ENCODE results near the gene WNT9B.
"Not testable (repeated sequence)": the region's sequence is repeated elsewhere in the genome, so short reads cannot be mapped to it uniquely, and the experiment has no call there.

WNT9B gene

DNA sequence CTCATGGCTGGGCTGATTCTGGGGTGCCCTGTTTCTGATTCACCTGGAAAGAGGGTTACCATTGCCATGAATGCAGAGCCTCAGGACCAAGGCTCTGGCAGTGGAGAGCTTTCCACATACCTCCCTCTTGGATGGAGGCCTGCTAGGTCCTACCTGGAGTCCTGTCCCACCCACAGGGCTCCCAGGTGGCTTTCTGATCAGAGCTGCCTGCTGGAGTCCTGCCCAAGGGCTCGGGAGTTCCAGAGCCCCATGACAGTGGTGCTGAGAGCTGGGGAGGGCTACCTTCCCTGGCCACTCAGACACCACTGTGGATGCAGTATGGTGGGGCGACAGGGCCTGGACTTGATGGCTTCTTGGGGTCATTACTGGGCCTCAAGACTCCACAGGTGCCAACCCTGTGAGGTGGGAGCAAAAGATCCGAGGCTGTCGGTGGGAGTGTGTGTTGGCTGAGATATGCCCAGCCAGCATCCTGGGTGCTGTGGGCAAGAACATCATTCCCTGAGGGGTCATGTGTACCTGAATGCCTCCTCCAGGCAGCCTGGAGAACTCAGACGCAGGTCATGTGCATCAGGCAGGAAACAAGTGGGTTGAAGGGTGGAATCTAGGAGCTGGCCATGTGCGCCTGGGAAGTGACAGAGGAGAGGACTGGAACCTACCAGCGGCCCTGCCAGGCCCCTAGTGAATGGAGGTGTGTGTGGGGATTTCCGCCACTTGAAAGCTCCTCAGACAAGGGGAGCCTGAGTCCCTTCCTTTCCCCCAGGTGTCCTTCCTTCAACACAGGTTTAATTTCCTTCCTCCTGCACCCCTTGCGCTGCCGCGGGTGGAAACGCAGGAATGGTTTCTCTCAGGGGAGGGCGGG lies 30.6 kb upstream of the WNT9B start:
- no peak overlapping the region for H3K4me3 ChIP-seq
- no peak overlapping the region for H3K27ac ChIP-seq

DNA sequence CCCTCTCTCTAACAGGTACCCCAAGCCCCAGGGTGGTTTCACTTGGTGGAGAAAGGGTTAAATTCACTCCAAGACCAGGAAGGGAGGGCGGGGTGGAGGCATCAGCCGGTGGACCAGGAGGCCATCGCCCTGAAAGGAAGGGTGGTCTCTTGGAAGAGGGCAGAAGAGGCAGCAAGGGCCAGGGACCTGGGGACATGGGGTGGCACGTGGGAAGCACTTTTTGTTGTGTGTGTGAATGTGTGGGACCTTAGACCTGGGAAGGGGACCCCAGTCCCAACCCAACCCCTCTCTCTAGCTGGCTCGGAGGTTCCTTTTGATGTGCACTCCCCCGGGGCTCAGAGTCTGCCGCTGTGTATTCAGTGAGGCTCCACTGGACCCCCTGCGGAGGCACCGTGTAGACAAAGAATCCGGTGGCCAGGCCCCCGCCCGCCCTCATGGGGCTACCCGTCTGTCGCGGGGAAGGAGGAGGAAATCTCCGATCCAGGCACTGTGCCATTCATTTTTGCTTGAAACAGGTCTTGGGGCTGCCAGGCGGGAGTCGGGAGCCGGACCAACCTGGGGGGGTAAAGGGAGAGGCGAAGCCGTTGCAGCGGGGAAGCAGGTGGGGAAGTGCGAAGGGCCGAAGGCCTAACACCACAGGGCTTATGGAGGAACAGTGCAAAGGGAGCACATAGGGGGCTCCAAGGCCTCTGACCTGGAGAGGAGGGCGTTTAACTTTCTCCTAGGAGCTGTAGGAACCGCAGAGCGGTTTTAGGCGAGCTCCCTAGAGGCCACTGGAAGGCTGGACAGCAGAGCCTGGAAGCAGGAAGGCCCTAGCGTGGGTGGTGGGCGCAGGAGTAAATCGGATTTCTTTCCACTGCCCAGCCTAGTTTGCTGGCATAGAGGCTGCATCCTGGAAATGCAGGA lies 29.6 kb upstream of the WNT9B start:
- no peak overlapping the region for H3K27ac ChIP-seq
- no peak overlapping the region for H3K4me3 ChIP-seq

DNA sequence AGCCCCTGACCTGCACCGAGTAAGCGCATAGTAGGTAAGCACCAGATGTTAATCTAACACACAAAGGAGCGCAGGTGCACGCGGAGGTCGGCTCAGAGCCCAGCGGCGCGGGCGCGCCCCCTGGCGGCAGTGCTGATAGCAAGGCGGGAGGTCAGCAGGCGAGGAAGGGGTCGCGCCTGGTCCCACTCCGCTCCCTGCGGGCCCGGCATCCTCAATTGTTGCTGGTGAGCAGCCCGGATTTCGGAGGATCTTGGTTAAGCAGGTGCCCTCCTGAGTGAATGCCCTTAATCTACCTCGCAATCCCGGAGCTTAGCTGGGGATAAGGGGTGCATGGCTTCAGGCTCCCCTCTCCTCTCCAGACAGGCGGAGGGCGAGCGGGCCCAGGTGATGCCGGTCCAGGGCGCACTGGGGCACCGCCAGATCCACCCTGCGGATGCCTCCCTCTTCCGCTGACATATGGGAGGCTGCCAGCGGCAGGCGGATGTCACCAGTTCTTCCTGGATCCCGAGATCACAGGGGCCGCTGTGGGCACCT lies 28.9 kb upstream of the WNT9B start:
- Histone ChIP-seq H3K4me3 (no peak overlapping the region), H3K27ac (no peak overlapping the region)

DNA sequence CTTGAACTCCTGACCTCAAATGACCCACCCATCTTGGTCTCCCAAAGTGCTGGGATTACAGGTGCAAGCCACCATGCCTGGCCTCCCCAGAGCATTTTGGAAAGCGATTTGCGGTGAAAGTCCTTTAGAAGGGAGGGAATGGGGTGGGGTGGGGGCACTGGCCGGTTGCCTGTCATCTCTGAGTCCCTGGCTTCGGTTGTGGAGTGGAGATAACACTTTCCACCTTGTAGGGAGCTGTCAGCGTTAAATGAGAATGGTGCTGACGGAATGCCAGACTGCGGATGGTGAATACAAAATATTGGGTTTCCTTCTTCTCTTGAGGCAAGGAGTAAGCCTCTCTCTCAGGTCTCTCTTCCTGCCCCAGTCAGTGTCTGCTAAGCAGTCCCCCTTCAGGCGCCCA lies 27.7 kb upstream of the WNT9B start:
- H3K4me3 ChIP-seq, result no peak overlapping the region
- H3K27ac ChIP-seq, result no peak overlapping the region

DNA sequence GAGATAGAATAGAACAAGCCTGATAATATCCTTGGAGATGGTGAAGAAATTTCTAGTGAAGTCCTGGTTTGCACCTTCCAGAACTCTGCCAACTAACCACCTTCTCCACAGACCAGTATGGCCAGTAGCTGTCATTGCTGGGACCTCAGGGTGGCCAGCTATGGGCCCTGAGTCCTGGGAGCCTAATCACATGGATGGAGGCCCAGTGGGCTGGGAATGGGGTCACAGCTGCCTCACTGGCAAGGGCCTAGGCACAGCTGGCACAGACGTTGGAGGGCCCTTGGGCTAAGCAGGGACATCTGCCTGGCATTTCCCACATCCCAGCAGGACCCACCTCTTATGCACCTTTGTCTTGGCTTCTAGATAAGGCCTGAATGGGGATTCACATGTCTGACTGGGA lies 25.3 kb upstream of the WNT9B start:
- no peak overlapping the region for H3K4me3 ChIP-seq
- H3K27ac ChIP-seq, result no peak overlapping the region

DNA sequence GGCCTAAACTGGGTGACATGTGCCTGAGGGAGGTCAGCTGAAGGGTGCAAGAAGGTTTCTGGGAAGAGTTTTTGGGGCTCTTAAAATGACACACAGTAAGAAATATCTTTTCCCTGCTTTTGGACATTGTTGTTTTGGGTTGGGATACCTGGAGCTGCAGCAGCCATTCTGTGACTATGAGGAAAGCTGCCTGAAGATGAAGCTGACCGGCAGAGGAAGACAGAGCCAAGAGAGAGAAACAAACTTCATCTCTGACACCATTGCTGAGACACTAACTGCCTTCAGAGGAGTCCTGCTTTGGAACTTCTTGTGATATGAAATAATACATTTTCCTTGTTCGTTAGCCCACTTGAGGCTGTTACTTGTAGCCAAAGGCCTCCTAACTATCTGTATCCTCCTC lies 24.1 kb upstream of the WNT9B start:
- Histone ChIP-seq H3K27ac (no peak overlapping the region), H3K4me3 (no peak overlapping the region)

DNA sequence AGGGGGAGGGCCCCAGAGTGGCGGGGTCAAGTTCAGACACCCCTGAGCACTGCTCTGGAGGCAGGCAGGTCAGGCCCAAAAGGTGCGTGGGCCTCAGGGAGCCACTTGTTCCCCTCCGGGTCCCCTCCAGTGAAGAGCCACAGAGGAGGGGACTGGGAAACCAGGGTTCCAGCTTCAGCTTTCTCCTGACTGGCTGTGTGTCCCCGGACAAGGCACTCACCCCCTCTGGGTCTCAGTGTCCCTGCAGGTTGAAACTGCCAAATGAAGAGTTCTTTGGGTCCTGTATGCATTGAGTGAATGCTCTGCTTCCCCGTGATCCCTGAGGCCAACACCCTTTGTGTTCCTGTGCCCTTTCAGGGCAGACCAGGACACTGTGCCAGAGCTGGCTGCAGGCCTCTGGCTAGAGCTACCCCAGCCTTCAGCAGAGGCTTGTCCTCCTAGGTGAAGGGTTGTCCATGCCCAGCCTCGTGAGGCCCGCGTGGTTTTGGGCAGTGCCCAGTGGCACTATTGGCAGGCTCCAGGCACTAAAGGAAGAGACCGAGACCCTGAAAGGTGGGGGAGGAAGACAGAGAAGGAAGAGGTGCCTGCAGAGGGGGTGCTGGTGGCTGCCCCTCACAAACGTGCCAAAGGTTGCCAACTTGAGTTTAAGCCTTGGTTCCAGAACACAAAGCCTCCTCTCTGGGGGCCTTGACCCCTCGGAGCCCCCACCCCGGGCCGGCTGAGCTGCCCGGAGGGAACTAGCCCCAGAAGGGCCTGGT lies 19.6 kb upstream of the WNT9B start:
- peak overlapping the region in 1 of 21 experiments; percentile 41 for H3K27ac ChIP-seq
- peak overlapping the region in 1 of 7 experiments; percentile 19 for H3K4me3 ChIP-seq

DNA sequence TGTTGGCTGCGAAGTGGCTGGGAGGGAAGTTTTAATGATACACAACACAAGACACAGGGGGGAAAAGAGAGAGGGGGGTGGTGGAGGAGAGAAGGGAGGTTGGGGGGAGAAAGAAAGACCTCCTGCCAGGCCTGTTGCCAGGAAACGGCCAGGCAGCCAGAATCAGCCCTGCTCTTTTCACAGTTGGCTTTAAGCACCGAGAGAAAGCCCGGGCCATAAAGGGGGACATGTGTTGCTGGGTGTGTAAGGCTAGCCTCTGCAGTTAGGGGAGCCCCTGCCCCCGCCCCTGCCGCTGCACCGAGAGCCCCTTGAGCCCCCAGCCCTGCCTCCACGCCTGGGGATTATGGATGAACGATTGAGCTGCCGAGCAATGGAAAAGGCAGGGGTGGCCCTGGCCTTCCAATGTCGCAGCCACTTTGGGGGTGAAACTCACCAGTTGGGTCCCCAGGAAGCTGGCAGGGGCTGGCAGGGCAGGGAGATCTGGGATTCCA lies 19.0 kb upstream of the WNT9B start:
- H3K27ac ChIP-seq, result peak overlapping the region in 6 of 21 experiments; percentile 6 to 42 (median 26)
- peak overlapping the region in 1 of 7 experiments; percentile 19 for H3K4me3 ChIP-seq

DNA sequence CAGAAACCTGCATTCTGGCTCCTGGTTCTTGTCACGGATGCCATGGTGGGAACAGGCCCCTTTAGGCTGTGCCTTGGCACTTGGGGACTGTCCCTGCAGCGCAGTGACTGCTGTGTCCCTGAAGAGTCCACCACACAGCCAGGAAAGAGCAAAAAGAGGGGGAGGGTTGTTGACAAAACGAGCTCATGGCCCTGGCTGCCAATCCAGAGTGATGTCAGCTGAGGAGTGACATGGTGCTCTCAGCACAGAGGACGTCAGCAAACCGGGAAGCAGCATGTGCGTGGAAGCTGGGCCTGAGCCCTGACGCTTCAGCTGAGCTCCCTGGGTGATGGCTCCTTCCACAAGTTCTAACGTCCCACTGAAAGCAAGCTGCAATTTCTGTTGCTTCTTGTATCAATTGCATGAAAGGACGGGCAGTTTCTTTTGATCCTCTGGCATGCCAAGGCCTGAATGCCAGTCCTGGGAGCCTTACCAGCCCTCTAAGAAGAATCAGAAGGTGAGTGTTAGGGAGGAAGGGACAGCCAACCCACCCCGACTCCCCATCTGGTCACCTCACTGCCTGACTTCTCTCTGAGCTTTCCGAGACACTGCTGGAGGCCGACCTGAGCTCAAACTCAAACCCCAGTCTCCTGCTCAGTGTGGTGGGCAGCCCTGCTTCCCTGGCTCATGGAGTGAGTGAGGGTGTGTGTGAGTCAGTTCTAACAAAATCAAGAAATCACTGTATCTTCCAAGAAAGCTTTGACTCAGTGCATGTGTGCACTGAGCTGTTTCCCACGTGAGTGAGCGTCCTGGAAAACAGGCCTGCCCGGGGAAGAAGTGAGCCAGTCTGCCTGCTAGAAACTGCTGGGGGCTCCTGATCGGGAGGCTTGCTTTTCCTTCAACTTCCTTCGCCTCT lies 18.2 kb upstream of the WNT9B start:
- peak overlapping the region in 9 of 21 experiments; percentile 17 to 54 (median 38) for H3K27ac ChIP-seq

DNA sequence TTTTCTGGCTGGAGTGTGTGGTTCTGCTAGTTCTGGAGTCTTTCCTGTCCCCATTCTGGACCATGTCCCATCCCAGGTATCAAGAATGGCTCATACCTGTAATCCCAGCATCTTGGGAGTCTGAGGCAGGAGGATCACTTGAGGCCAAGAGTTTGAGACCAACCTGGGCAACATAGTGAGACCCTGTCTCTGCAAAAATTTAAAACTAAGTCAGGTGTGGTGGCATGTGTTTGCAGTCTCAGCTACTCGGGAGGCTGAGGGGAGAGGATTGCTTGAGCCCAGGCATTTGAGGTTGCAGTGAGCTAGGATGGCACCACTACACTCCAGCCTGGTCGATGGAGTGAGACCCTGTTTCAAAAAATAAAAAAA lies 17.6 kb upstream of the WNT9B start:
- peak overlapping the region in 6 of 21 experiments; percentile 23 to 54 (median 42) for H3K27ac ChIP-seq
- H3K4me3 ChIP-seq, result no peak overlapping the region

More for the DNA sequence above, 18.2 kb upstream of the WNT9B start:
- H3K4me3 ChIP-seq, result no peak overlapping the region

DNA sequence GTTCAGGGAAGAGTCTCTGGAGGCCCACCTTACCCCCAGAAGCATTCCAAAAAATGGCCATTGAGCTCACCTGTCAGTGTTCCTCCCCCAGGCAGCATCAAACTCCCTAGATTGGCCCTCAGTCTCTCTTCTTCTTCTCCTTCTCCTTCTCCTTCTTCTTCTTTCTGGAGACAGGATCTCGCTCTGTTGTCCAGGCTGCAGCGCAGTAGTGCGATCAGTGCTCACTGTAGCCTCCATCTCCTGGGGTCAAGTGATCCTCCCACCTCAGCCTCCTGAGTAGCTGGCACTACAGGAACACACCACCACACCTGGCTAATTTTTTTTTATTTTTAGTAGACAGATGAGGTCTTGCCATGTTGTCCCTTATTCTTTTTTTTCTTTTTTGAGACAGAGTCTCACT lies 16.5 kb upstream of the WNT9B start:
- peak overlapping the region in 1 of 21 experiments; percentile 56 for H3K27ac ChIP-seq
- H3K4me3 ChIP-seq, result no peak overlapping the region

DNA sequence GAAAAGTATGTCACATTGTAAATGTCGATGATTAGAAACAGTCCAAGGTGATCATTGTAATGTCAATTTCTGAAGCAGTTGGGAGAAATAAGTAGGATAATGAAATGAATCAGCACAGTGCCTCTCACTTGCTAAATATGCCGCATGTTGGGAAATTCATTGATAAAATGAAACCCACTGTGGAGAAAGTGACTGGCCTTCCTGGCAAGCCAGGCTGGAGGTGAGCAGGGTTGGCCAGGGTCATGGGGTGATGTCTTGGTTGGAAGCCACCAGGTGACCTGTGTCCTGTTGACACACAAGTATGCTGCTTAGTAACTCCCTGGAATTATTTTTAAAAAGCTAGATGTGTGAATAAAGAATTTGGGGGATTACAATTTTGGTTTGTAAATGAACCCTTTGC lies 14.9 kb upstream of the WNT9B start:
- Histone ChIP-seq H3K4me3 (no peak overlapping the region), H3K27ac (no peak overlapping the region)

DNA sequence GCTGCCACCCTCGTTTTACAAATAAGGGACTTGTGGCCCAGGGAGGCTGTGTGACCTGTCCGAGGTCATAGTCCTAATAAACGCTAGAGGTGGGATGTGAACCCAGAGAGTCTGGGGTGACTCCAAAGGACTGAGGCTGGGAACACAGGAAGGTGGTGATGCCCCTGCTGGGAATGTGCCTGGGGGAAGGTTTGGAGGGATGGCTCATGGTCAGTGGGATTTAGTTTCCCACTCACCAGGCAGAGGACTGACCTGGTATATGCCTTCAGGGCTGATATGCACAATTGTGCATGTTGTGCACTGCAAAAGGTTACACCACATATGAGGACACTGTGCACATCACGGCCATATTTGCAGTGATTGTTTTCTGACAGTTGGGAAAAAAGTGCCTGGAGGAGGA lies 13.9 kb upstream of the WNT9B start:
- no peak overlapping the region for H3K4me3 ChIP-seq
- H3K27ac ChIP-seq, result no peak overlapping the region

DNA sequence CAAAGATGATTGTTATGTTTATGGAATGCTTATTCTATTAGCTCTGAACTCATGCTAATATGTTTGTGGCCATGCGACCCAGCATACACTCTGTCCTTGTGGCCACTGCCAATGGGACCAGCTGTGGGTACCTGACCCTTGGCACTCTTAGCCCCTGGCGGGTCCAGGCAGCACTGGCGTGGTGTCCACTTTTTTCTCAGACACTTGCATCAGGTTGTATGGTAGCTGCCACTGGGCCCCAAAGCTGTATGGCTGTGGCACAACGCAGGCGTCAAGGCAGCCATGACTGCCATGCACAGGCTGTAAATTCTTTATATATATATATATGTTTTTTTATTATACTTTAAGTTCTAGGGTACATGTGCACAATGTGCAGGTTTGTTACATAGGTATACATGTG lies 12.2 kb upstream of the WNT9B start:
- H3K4me3 ChIP-seq, result no peak overlapping the region
- H3K27ac ChIP-seq, result no peak overlapping the region

DNA sequence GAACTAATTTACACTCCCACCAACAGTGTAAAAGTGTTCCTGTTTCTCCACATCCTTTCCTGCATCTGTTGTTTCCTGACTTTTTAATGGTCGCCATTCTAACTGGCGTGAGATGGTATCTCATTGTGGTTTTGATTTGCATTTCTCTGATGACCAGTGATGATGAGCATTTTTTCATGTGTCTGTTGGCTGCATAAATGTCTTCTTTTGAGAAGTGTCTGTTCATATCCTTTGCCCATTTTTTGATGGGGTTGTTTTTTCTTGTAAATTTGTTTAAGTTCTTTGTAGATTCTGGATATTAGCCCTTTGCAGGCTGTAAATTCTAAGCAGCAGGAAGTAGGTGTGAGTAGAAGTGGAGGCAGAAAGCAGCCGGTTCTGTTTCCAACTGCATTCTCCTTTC lies 10.8 kb upstream of the WNT9B start:
- H3K4me3 ChIP-seq, result not testable (repeated sequence)

DNA sequence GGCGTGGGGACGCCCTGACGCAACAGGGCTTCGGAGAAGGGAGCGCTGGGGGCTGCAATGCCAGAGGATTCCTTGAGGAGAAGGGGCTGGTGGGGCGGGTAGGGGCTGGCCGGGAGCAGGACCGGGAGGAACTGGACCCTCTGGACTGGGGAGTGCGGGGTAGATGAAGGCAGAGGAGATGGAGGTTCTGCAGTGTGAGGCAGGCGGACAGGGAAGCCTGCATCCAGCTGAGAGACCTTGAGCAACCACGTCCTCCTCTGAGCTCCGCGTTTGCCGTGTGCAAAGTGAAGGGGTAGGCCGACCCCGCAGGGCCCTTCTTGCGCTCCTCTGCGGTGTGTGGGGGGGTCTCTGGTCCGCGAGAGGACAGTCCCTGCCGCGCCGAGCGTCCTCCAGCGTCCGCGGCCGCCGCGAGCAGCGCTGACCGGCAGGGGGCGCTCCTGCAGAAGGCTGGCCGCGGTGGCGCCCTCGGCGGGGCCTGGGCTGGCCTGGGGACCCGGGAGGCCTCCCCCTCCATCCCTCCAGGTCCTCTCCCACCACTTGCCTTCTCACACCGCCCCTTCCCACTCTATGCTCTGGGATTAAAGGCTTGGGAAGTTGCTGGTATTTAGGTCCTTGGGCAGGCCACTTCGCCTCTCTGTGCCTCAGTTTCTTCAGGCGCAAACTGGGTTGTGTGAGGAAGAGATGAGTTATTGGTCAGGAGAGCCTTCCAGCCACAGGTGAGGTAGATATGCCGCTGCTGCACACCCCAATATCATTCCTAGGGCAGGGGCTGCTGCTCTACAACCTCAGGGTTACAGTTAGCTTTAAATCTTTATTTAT lies 9.6 kb upstream of the WNT9B start:
- Histone ChIP-seq H3K4me3 (no peak overlapping the region), H3K27ac (no peak overlapping the region)

More for the DNA sequence above, 10.8 kb upstream of the WNT9B start:
- H3K27ac ChIP-seq, result not testable (repeated sequence)

DNA sequence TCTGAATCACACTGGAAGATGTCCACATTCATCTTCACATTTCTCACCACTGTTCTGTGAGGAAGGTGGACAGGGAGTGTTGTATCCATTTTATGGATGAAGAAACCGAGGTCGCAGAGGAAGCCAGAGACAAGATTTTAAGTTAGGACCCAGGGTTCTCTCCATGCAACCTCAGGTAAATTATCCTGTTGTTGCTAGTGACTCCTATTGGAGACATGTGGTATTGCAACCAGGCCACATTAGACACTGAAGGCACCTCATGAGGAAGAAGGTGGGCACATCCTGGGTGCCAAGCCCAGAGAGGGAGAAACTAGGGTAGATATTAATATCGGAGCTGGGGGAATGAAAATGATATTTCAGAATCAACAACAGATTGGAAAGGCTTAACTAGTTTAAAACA lies 8.5 kb upstream of the WNT9B start:
- H3K27ac ChIP-seq, result no peak overlapping the region
- H3K4me3 ChIP-seq, result no peak overlapping the region
